GM12878 (cell line): ENCODE results near the gene RAI14. TPM values are rescaled to one million over a fixed set of nuclear protein-coding genes. Genes with fewer than 3 reads are reported as not detected.

ENCODE experiments used
- ATAC-seq: fragments of 200-7000 bp; cut with Tn5 transposase; 3 replicates; pipeline ENCODE4 v1.9.1; 2020; ENCODE audit warnings: mild to moderate bottlenecking, moderate library complexity
- BruUV-seq: library from RNA; stranded (reverse); fragments of 400-500 nt; replicated peaks from 2 replicates; lab custom pipeline; 2021; lab: Mats Ljungman, UMichigan
- CTCF ChIA-PET: fragments of 300-600 bp; sonication (Branson Sonifier 250); formaldehyde crosslinking; extraction: SDS; loops from one replicate; lab custom pipeline; 2021; ENCODE audit warnings: inconsistent platforms; lab: Yijun Ruan, JAX
- POLR2A ChIA-PET: fragments of 350-600 bp; formaldehyde crosslinking; extraction: SDS; loops from one replicate; lab custom pipeline; 2021; ENCODE audit warnings: inconsistent platforms; lab: Charles Lee
- RAD21 ChIA-PET: fragments of 300-600 bp; sonication (Branson Sonifier 250); formaldehyde crosslinking; loops from one replicate; lab custom pipeline; 2023; ENCODE audit warnings: antibody characterized with exemption; ENCODE audit not compliant: unreplicated experiment; lab: Charles Lee
- SMC1A ChIA-PET: fragments of 300-600 bp; sonication (Branson Sonifier 250); formaldehyde crosslinking; loops from one replicate; lab custom pipeline; 2023; ENCODE audit not compliant: unreplicated experiment, uncharacterized antibody; lab: Charles Lee
- DNase-seq: peaks from one replicate; pipeline ENCODE4 v3.0.0-alpha.2; 2011; ENCODE audit warnings: low read depth, low spot score
- FAIRE-seq: peaks from 3 replicates; lab custom pipeline; 2011; peaks lifted over from hg19 to GRCh38; lab: Jason Lieb, UNC
- H2AFZ ChIP-seq: 2 replicates; pipeline ENCODE4 v1.6.0; 2011; ENCODE audit warnings: low read depth, low read length, control low read depth; ENCODE audit not compliant: control insufficient read depth
- H3K27ac ChIP-seq: 2 replicates; pipeline ENCODE4 v1.5.1; 2011; ENCODE audit warnings: control low read depth; ENCODE audit not compliant: control insufficient read depth, insufficient read depth
- H3K27me3 ChIP-seq, 2 experiments: replicated peaks in 1 of 2; 2 replicates each; pipeline versions ENCODE4 v1.6.0 to v1.6.1; 2011; ENCODE audit warnings: low read length in 1 of 2; ENCODE audit not compliant: control insufficient read depth in 2 of 2, insufficient read depth in 2 of 2
- H3K36me3 ChIP-seq, 2 experiments: 2 replicates each; pipeline ENCODE4 v1.5.1; 2011; ENCODE audit warnings: low read length in 1 of 2; ENCODE audit not compliant: control insufficient read depth in 2 of 2, insufficient read depth in 2 of 2
- H3K4me1 ChIP-seq: 2 replicates; pipeline ENCODE4 v1.6.1; 2011; ENCODE audit warnings: mild to moderate bottlenecking, low read length, moderate library complexity, mixed read lengths; ENCODE audit not compliant: control insufficient read depth, insufficient read depth
- H3K4me2 ChIP-seq: 2 replicates; pipeline ENCODE4 v1.6.0; 2011; ENCODE audit warnings: control low read depth; ENCODE audit not compliant: control insufficient read depth, insufficient read depth
- H3K4me3 ChIP-seq: fragments of 200-600 bp; sonication (generic); 2 replicates; pipeline ENCODE4 v1.5.1; 2016
- H3K79me2 ChIP-seq: 2 replicates; pipeline ENCODE4 v1.6.0; 2011; ENCODE audit warnings: low read length; ENCODE audit not compliant: control insufficient read depth, insufficient read depth
- H3K9ac ChIP-seq: 2 replicates; pipeline ENCODE4 v1.8.0; 2011; ENCODE audit warnings: low read length, control low read depth, mixed read lengths; ENCODE audit not compliant: control insufficient read depth, insufficient read depth
- H3K9me3 ChIP-seq: replicated peaks from 3 replicates; pipeline ENCODE4 v1.5.1; 2011; ENCODE audit warnings: mild to moderate bottlenecking, low read length; ENCODE audit not compliant: control insufficient read depth, insufficient read depth
- H4K20me1 ChIP-seq: 2 replicates; pipeline ENCODE4 v1.6.0; 2011; ENCODE audit not compliant: control insufficient read depth, insufficient read depth
- ATF3 ChIP-seq: IDR thresholded peaks from 2 replicates; pipeline ENCODE4 v1.6.1; 2011; ENCODE audit warnings: low read depth, mild to moderate bottlenecking, low read length, moderate library complexity, borderline replicate concordance; ENCODE audit errors: extremely low read depth
- E2F8 ChIP-seq: fragments of 450-650 bp; IDR thresholded peaks from 2 replicates; pipeline ENCODE4 v1.6.1; 2018; ENCODE audit warnings: mild to moderate bottlenecking, low read depth, moderate library complexity; ENCODE audit not compliant: partially characterized antibody
- ESRRA ChIP-seq: IDR thresholded peaks from 2 replicates; pipeline ENCODE4 v1.6.1; 2012; ENCODE audit warnings: mild to moderate bottlenecking, low read length, improper control_type of control experiment
- MTA3 ChIP-seq: IDR thresholded peaks from 2 replicates; pipeline ENCODE4 v1.6.1; 2012; ENCODE audit warnings: low read length, inconsistent platforms, borderline replicate concordance
- MYC ChIP-seq: IDR thresholded peaks from 2 replicates; pipeline ENCODE4 v1.6.1; 2011; ENCODE audit warnings: mild to moderate bottlenecking, low read length, moderate library complexity, inconsistent platforms; ENCODE audit not compliant: insufficient read depth, insufficient replicate concordance, insufficient read length, severe bottlenecking
- NFXL1 ChIP-seq: fragments of 450-650 bp; IDR thresholded peaks from 2 replicates; pipeline ENCODE4 v1.6.1; 2017; ENCODE audit warnings: antibody characterized with exemption, mild to moderate bottlenecking, borderline replicate concordance
- POLR2AphosphoS5 ChIP-seq: IDR thresholded peaks from 2 replicates; pipeline ENCODE4 v1.6.1; 2011; ENCODE audit warnings: mild to moderate bottlenecking, low read length, inconsistent platforms
- TCF12 ChIP-seq: IDR thresholded peaks from 2 replicates; pipeline ENCODE4 v1.6.1; 2011; ENCODE audit warnings: low read depth, mild to moderate bottlenecking, low read length
- TCF7 ChIP-seq: IDR thresholded peaks from 2 replicates; pipeline ENCODE4 v1.6.1; 2014; ENCODE audit warnings: antibody characterized with exemption, borderline replicate concordance
- YBX1 ChIP-seq: fragments of 450-650 bp; IDR thresholded peaks from 2 replicates; pipeline ENCODE4 v1.6.1; 2016; ENCODE audit warnings: antibody characterized with exemption
- WGBS: methylation state at CpG from one replicate; pipeline ENCODE4 v1.1.6; 2016; ENCODE audit warnings: low lambda C conversion rate; ENCODE audit not compliant: insufficient replicate concordance, insufficient coverage; ENCODE audit errors: missing lambda C conversion rate; 5-methylcytosine and 5-hydroxymethylcytosine counted together
- in situ Hi-C: fragments of 300-500 bp; cut with MboI; formaldehyde crosslinking; loops from 9 replicates; pipeline ENCODE4 v1.14.3; 2018; ENCODE audit warnings: mixed read lengths
- intact Hi-C: fragments of 100-400 bp; cut with micrococcal nuclease; formaldehyde crosslinking; loops from one replicate; pipeline ENCODE4 v1.14.2; 2022; ENCODE audit not compliant: unreplicated experiment
- polyA plus RNA-seq, 11 experiments: library from polyadenylated mRNA; depleted of rRNA in 4 of 11; unstranded in 6 of 11; stranded (reverse) in 5 of 11; fragments of >200 nt; fragmentation: Nextera tagmentation in 4 of 11; fragmentation: Illumina TruSeq in 1 of 11; extraction: Ambion mirVana in 4 of 11; extraction: Trizol in 1 of 11; gene quantifications; 1 replicate in 1 of 11; 2 replicates in 10 of 11; pipeline versions ENCODE4 v1.2.1 to v1.2.3, GENCODE V29; 2011 to 2016; ENCODE audit warnings: inconsistent platforms in 2 of 11, missing spikeins in 2 of 11, low read depth in 1 of 11
- total RNA-seq, 4 experiments: library from RNA; depleted of rRNA in 3 of 4; stranded (reverse); fragments of >200 nt in 3 of 4; fragmentation: Illumina TruSeq in 1 of 4; extraction: Trizol in 1 of 4; gene quantifications; 2 replicates each; pipeline versions ENCODE4 v1.2.1 to v1.2.3, GENCODE V29; 2013 to 2021

RAI14 gene
- total and polyA plus RNA-seq, 10 of the 15 experiments (the other 5 are each of a cell fraction or from before 2014, with no cell fraction given) = 0.18 to 4.6 (median 1.9) TPM

- no peak overlapping the region for H3K4me2 ChIP-seq
- ChIA-PET POLR2A (no interaction called here), CTCF (no interaction called here), SMC1A (no interaction called here), RAD21 (no interaction called here)
- ATAC-seq (no peak), FAIRE-seq (no peak), DNase-seq (no peak)
- no peaks in the 10 kb centered on the region for H3K4me1 ChIP-seq
- no peaks in the 10 kb centered on the region for H3K79me2 ChIP-seq
- TF ChIP-seq MYC = no peak
- no peak for TF ChIP-seq YBX1
- no peak for TF ChIP-seq MTA3
- TF ChIP-seq POLR2AphosphoS5 = no peak
- no peak for TF ChIP-seq ATF3
- TF ChIP-seq TCF7 = no peak
- no peak for TF ChIP-seq ESRRA
- TF ChIP-seq E2F8 = no peak
- TF ChIP-seq NFXL1 = no peak
- TF ChIP-seq TCF12 = no peak
- no peak overlapping the region for H3K4me3 ChIP-seq
- in situ Hi-C loops (no loop called here), intact Hi-C loops (no loop called here)
- no peaks in the 10 kb centered on the region for H3K9me3 ChIP-seq
- BruUV-seq = no TSS peak
- H3K9ac ChIP-seq = no peak overlapping the region
- no peak overlapping the region for H3K27ac ChIP-seq
- no peak overlapping the region for H2AFZ ChIP-seq
- 79% methylated on average over 2 of the region's 3 CpGs for WGBS
- H3K27me3 ChIP-seq = no peaks in the 10 kb centered on the region
- no peaks in the 10 kb centered on the region for H3K36me3 ChIP-seq
- H4K20me1 ChIP-seq = no peaks in the 10 kb centered on the region
These were observed 92.3 kb downstream of the RAI14 start for GRCh38 chr5:34748431-34748830.
